SKM-1 (cell line): ENCODE measurements around the gene NOTUM.
"Not testable (repeated sequence)": the region's sequence is repeated elsewhere in the genome, so short reads cannot be mapped to it uniquely, and the experiment has no call there.

Experiments used
- DNase-seq: peaks from one replicate; lab custom pipeline; 2025; ENCODE audit not compliant: unreplicated experiment; lab: John Stamatoyannopoulos, UW

NOTUM gene

GRCh38 chr17:81924557-81925532 is 36.1 kb downstream of the NOTUM start:
- DNase-seq: no peak

GRCh38 chr17:81923302-81924260 is 37.4 kb downstream of the NOTUM start:
- DNase-seq: peak; percentile 86

- DNase-seq: no peak
Measured at GRCh38 chr17:81922566-81923301, 38.3 kb downstream of the NOTUM start.

- no peak for DNase-seq
Measured at GRCh38 chr17:81921996-81922565, 38.9 kb downstream of the NOTUM start.

- no peak for DNase-seq
Measured at GRCh38 chr17:81921537-81921862, 39.5 kb downstream of the NOTUM start.

- no peak for DNase-seq
Measured at GRCh38 chr17:81920612-81921536, 40.1 kb downstream of the NOTUM start.

- DNase-seq: no peak
Measured at GRCh38 chr17:81918832-81919545, 42.0 kb downstream of the NOTUM start.

GRCh38 chr17:81918333-81918669 is 42.7 kb downstream of the NOTUM start:
- DNase-seq: not testable (repeated sequence)

- peak; percentile 55 for DNase-seq
Measured at GRCh38 chr17:81917565-81918332, 43.2 kb downstream of the NOTUM start, which contains the start of gene SIRT7. Gene SIRT7, minus strand, starts transcription at chr17:81918176. Its CDS starts 45 bp downstream, at chr17:81918131.

- no peak for DNase-seq
Measured at GRCh38 chr17:81916234-81917001, 44.6 kb downstream of the NOTUM start.

- no peak for DNase-seq
Measured at GRCh38 chr17:81915331-81915730, 45.7 kb downstream of the NOTUM start.

- no peak for DNase-seq
Measured at GRCh38 chr17:81914103-81914850, 46.7 kb downstream of the NOTUM start.

GRCh38 chr17:81913394-81914102 is 47.4 kb downstream of the NOTUM start:
- no peak for DNase-seq

- DNase-seq: no peak
Measured at GRCh38 chr17:81912441-81913309, 48.3 kb downstream of the NOTUM start.

GRCh38 chr17:81911969-81912368 is 49.0 kb downstream of the NOTUM start:
- no peak for DNase-seq
